ENCODE data around the gene NTSR2.
A peak's percentile ranks its signal among the peaks of the same experiment; 100 is the strongest.

Gene NTSR2

GRCh38 chr2:11680182-11680900, 10.3 kb upstream of the NTSR2 start:
- no peaks in the 10 kb centered on the region for H4K20me1 ChIP-seq (ENCODE audit: insufficient read depth, low read length)
- no peaks in the 10 kb centered on the region for H3K36me3 ChIP-seq (replicated peaks; ENCODE audit: insufficient read depth, low read length)
- H3K27me3 ChIP-seq (replicated peaks; ENCODE audit: insufficient read depth, low read length), result 0 out of 2 replicates have a peak, but pooled peaks cover 10% of the 10 kb centered on the region
- no peak overlapping the region for H3K4me2 ChIP-seq (ENCODE audit: low read depth, low read length)
- H3K79me2 ChIP-seq (ENCODE audit: low read length), result no peaks in the 10 kb centered on the region
- H2AFZ ChIP-seq (ENCODE audit: low read length), result no peak overlapping the region
- DNase-seq, result no peak
- H3K9me3 ChIP-seq (replicated peaks; ENCODE audit: insufficient read depth, low read length), result no peaks in the 10 kb centered on the region
- peaks cover 4% of the 10 kb centered on the region; the same call in 1 of the 2 replicates for H3K4me1 ChIP-seq (ENCODE audit: low read length)
- no peaks in the 10 kb centered on the region for H3K9me2 ChIP-seq (replicated peaks; ENCODE audit: insufficient read depth, low read length)
- no peak overlapping the region for H3K9ac ChIP-seq (ENCODE audit: low read length)
- H3F3A ChIP-seq (ENCODE audit: insufficient read depth, low read length), result no peaks in the 10 kb centered on the region
- H3K27ac ChIP-seq (ENCODE audit: low read length), result no peak overlapping the region
- no peak for TF ChIP-seq EZH2phosphoT487 (IDR thresholded peaks at IDR 0.05; ENCODE audit: low read length)
- no peak for TF ChIP-seq CTCF (IDR thresholded peaks at IDR 0.05; ENCODE audit: low read length)
- TF ChIP-seq EZH2 (optimal IDR thresholded peaks at IDR 0.05; ENCODE audit: low read depth, low read length), result no peak
- no peak overlapping the region for H3K4me3 ChIP-seq (ENCODE audit: low read length)

GRCh38 chr2:11679486-11680181, 9.6 kb upstream of the NTSR2 start:
- no peaks in the 10 kb centered on the region for H3K36me3 ChIP-seq (replicated peaks; ENCODE audit: insufficient read depth, low read length)
- no peak for DNase-seq
- H3K9ac ChIP-seq (ENCODE audit: low read length), result no peak overlapping the region
- H3K27me3 ChIP-seq (replicated peaks; ENCODE audit: insufficient read depth, low read length), result 0 out of 2 replicates have a peak, but pooled peaks cover 5% of the 10 kb centered on the region
- no peaks in the 10 kb centered on the region for H3K9me2 ChIP-seq (replicated peaks; ENCODE audit: insufficient read depth, low read length)
- no peaks in the 10 kb centered on the region for H4K20me1 ChIP-seq (ENCODE audit: insufficient read depth, low read length)
- no peaks in the 10 kb centered on the region for H3K79me2 ChIP-seq (ENCODE audit: low read length)
- TF ChIP-seq EZH2 (optimal IDR thresholded peaks at IDR 0.05; ENCODE audit: low read depth, low read length) (no peak), EZH2phosphoT487 (IDR thresholded peaks at IDR 0.05; ENCODE audit: low read length) (no peak)
- no peak overlapping the region for H3K27ac ChIP-seq (ENCODE audit: low read length)
- H3K9me3 ChIP-seq (replicated peaks; ENCODE audit: insufficient read depth, low read length), result no peaks in the 10 kb centered on the region
- H3K4me1 ChIP-seq (ENCODE audit: low read length), result peaks cover 4% of the 10 kb centered on the region; the same call in 1 of the 2 replicates
- H3K4me3 ChIP-seq (ENCODE audit: low read length), result no peak overlapping the region
- no peak overlapping the region for H2AFZ ChIP-seq (ENCODE audit: low read length)
- H3F3A ChIP-seq (ENCODE audit: insufficient read depth, low read length), result no peaks in the 10 kb centered on the region
- H3K4me2 ChIP-seq (ENCODE audit: low read depth, low read length), result no peak overlapping the region

GRCh38 chr2:11679016-11679415, 9.0 kb upstream of the NTSR2 start:
- Histone ChIP-seq H3K79me2 (ENCODE audit: low read length) (no peaks in the 10 kb centered on the region), H3K4me1 (ENCODE audit: low read length) (peaks cover 4% of the 10 kb centered on the region; the same call in 1 of the 2 replicates), H4K20me1 (ENCODE audit: insufficient read depth, low read length) (no peaks in the 10 kb centered on the region), H3K4me2 (ENCODE audit: low read depth, low read length) (no peak overlapping the region), H3K4me3 (ENCODE audit: low read length) (no peak overlapping the region), H3K36me3 (replicated peaks; ENCODE audit: insufficient read depth, low read length) (no peaks in the 10 kb centered on the region), H3K9me3 (replicated peaks; ENCODE audit: insufficient read depth, low read length) (no peaks in the 10 kb centered on the region), H3F3A (ENCODE audit: insufficient read depth, low read length) (no peaks in the 10 kb centered on the region), H3K9ac (ENCODE audit: low read length) (no peak overlapping the region), H3K27ac (ENCODE audit: low read length) (no peak overlapping the region), H3K27me3 (replicated peaks; ENCODE audit: insufficient read depth, low read length) (no peaks in the 10 kb centered on the region), H2AFZ (ENCODE audit: low read length) (no peak overlapping the region), H3K9me2 (replicated peaks; ENCODE audit: insufficient read depth, low read length) (no peaks in the 10 kb centered on the region)
- peak; percentile 30 for DNase-seq
- TF ChIP-seq EZH2 (optimal IDR thresholded peaks at IDR 0.05; ENCODE audit: low read depth, low read length) (no peak), CTCF (IDR thresholded peaks at IDR 0.05; ENCODE audit: low read length) (no peak), EZH2phosphoT487 (IDR thresholded peaks at IDR 0.05; ENCODE audit: low read length) (no peak)

Measured in MM.1S (cell line).